ENCODE measurements around the gene TSPAN18. TPM values are rescaled to one million over a fixed set of nuclear protein-coding genes. Genes with fewer than 3 reads are reported as not detected.
A peak's percentile ranks its signal among the peaks of the same experiment; 100 is the strongest.

The TSPAN18 gene
- total RNA-seq, 6 donors from 2014 or later = 8.2 to 48.6 (median 17.5) TPM

GRCh38 chr11:44877571-44878497 lies 151.1 kb downstream of the TSPAN18 start:
- Histone ChIP-seq H3K36me3 (no peaks in the 10 kb centered on the region), H3K9me3 (no peaks in the 10 kb centered on the region), H3K27me3 (no peaks in the 10 kb centered on the region), H3K4me1 (peaks cover 0 to 7% (median 2%) of the 10 kb centered on the region in 4 donors), H3K4me3 (no peak overlapping the region), H3K27ac (no peak overlapping the region)
- WGBS, 2 donors = 44 to 51% methylated on average over 24 to 26 of the region's 26 CpGs
- DNase-seq = no peak
- ATAC-seq (ENCODE audit: low FRiP score in 2 of 2) = peak in 1 of 2 donors; percentile 39
- TF ChIP-seq CTCF (IDR thresholded peaks at IDR 0.05) (no peak), POLR2AphosphoS5 (IDR thresholded peaks at IDR 0.05) (no peak)

GRCh38 chr11:44878711-44879110 lies 151.9 kb downstream of the TSPAN18 start:
- H3K36me3 ChIP-seq = no peaks in the 10 kb centered on the region
- H3K4me1 ChIP-seq = peaks cover 0 to 7% (median 2%) of the 10 kb centered on the region in 4 donors
- no peak overlapping the region for H3K27ac ChIP-seq
- no peak for ATAC-seq (ENCODE audit: low FRiP score in 2 of 2)
- TF ChIP-seq POLR2AphosphoS5 (IDR thresholded peaks at IDR 0.05) (no peak), POLR2A (IDR thresholded peaks at IDR 0.05) (no peak), CTCF (IDR thresholded peaks at IDR 0.05) (no peak), EP300 (IDR thresholded peaks at IDR 0.05) (no peak)
- no peak overlapping the region for H3K4me3 ChIP-seq
- no peak for DNase-seq
- 75 to 84% methylated on average over 4 to 6 of the region's 6 CpGs for WGBS, 2 donors
- H3K27me3 ChIP-seq = no peaks in the 10 kb centered on the region
- no peaks in the 10 kb centered on the region for H3K9me3 ChIP-seq

- no peaks in the 10 kb centered on the region for H3K9me3 ChIP-seq
- 92% methylated on average over 7 of the region's 7 CpGs for WGBS, 2 donors
- H3K27me3 ChIP-seq = no peaks in the 10 kb centered on the region
- H3K4me1 ChIP-seq = peaks cover 0 to 7% (median 2%) of the 10 kb centered on the region in 4 donors
- TF ChIP-seq EP300 (IDR thresholded peaks at IDR 0.05) (no peak), POLR2AphosphoS5 (IDR thresholded peaks at IDR 0.05) (no peak), POLR2A (IDR thresholded peaks at IDR 0.05) (no peak), CTCF (IDR thresholded peaks at IDR 0.05) (no peak)
- DNase-seq (no peak), ATAC-seq (ENCODE audit: low FRiP score in 2 of 2) (no peak)
- H3K36me3 ChIP-seq = no peaks in the 10 kb centered on the region
- H3K27ac ChIP-seq = no peak overlapping the region
- no peak overlapping the region for H3K4me3 ChIP-seq
These were observed 152.7 kb downstream of the TSPAN18 start for GRCh38 chr11:44879432-44879831.

GRCh38 chr11:44880511-44880910 lies 153.7 kb downstream of the TSPAN18 start:
- Histone ChIP-seq H3K4me1 (peaks cover 0 to 7% (median 2%) of the 10 kb centered on the region in 4 donors), H3K4me3 (no peak overlapping the region), H3K27ac (no peak overlapping the region), H3K36me3 (no peaks in the 10 kb centered on the region), H3K9me3 (no peaks in the 10 kb centered on the region), H3K27me3 (no peaks in the 10 kb centered on the region)
- ATAC-seq (ENCODE audit: low FRiP score in 2 of 2) = peak in 1 of 2 donors; percentile 26
- TF ChIP-seq POLR2AphosphoS5 (IDR thresholded peaks at IDR 0.05) = no peak
- no peak for TF ChIP-seq EP300 (IDR thresholded peaks at IDR 0.05)
- no peak for TF ChIP-seq CTCF (IDR thresholded peaks at IDR 0.05)
- TF ChIP-seq POLR2A (IDR thresholded peaks at IDR 0.05) = no peak
- DNase-seq = peak in 1 of 2 donors; percentile 60
- WGBS, 2 donors = 59 to 87% methylated on average over 3 to 6 of the region's 6 CpGs
